Inflammatory macrophage treated with lipopolysaccharide for 1 hour (primary cell): Measurements from ENCODE around the gene FDXR.

Experiments
- DNase-seq, 2 donors: peaks; one replicate each; pipeline ENCODE4 v3.0.0-alpha.2; 2020 to 2022

Gene FDXR

GRCh38 chr17:74832421-74832820, 40.4 kb downstream of the FDXR start:
- no peak for DNase-seq

GRCh38 chr17:74831444-74832146, 41.2 kb downstream of the FDXR start:
- DNase-seq = no peak

GRCh38 chr17:74830861-74831260, 41.9 kb downstream of the FDXR start:
- DNase-seq = no peak

- DNase-seq = no peak
Measured at GRCh38 chr17:74827800-74828199, 45.0 kb downstream of the FDXR start.

GRCh38 chr17:74825952-74826719, 46.7 kb downstream of the FDXR start:
- DNase-seq = no peak

GRCh38 chr17:74824961-74825627, 47.7 kb downstream of the FDXR start:
- no peak for DNase-seq

- no peak for DNase-seq
Measured at GRCh38 chr17:74822939-74823367, 49.8 kb downstream of the FDXR start.

- no peak for DNase-seq
Measured at GRCh38 chr17:74822335-74822938, 50.4 kb downstream of the FDXR start.

GRCh38 chr17:74821655-74822334, 51.0 kb downstream of the FDXR start:
- DNase-seq = no peak

GRCh38 chr17:74819801-74820436, 52.9 kb downstream of the FDXR start:
- DNase-seq = no peak

- no peak for DNase-seq
Measured at GRCh38 chr17:74818291-74818938, 54.4 kb downstream of the FDXR start.

- DNase-seq = no peak
Measured at GRCh38 chr17:74816905-74817620, 55.7 kb downstream of the FDXR start.

GRCh38 chr17:74815550-74816370, 57.0 kb downstream of the FDXR start:
- DNase-seq = no peak

GRCh38 chr17:74815067-74815466, 57.7 kb downstream of the FDXR start:
- DNase-seq = no peak

- no peak for DNase-seq
Measured at GRCh38 chr17:74814453-74814852, 58.3 kb downstream of the FDXR start.
